PC-9 (cell line): ENCODE results near the gene MMP12. TPM values are rescaled to one million over a fixed set of nuclear protein-coding genes. Genes with fewer than 3 reads are reported as not detected.

ENCODE experiments used
- BruUV-seq: library from RNA; stranded (reverse); fragments of 400-500 nt; replicated peaks from 2 replicates; lab custom pipeline; 2021; lab: Mats Ljungman, UMichigan
- CTCF ChIA-PET: fragments of 300-600 bp; sonication (Branson Sonifier 250); formaldehyde crosslinking; loops from one replicate; lab custom pipeline; 2022; ENCODE audit warnings: antibody characterized with exemption; lab: Charles Lee
- POLR2A ChIA-PET: fragments of 300-600 bp; sonication (Branson Sonifier 250); formaldehyde crosslinking; loops from one replicate; lab custom pipeline; 2022; ENCODE audit warnings: antibody characterized with exemption; ENCODE audit not compliant: unreplicated experiment; lab: Charles Lee
- DNase-seq, 2 experiments: peaks; one replicate each; pipeline versions ENCODE4 v3.0.0 to v3.0.0-alpha.2; 2015 to 2022; ENCODE audit warnings: mixed read lengths in 1 of 2
- H2AFZ ChIP-seq: fragments of 200-600 bp; sonication (generic); 2 replicates; pipeline ENCODE4 v1.8.1; 2017; ENCODE audit warnings: antibody characterized with exemption
- H3F3A ChIP-seq: fragments of 200-600 bp; sonication (generic); 2 replicates; pipeline ENCODE4 v1.8.1; 2017; ENCODE audit warnings: antibody characterized with exemption, mild to moderate bottlenecking, low read depth; ENCODE audit not compliant: insufficient read depth
- H3K27ac ChIP-seq: fragments of 200-600 bp; sonication (generic); 2 replicates; pipeline ENCODE4 v1.6.1; 2016; ENCODE audit warnings: mixed run types
- H3K27me3 ChIP-seq: fragments of 200-600 bp; sonication (generic); 2 replicates; pipeline ENCODE4 v1.6.1; 2016; ENCODE audit warnings: low read depth, mixed run types; ENCODE audit not compliant: insufficient read depth
- H3K36me3 ChIP-seq: fragments of 200-600 bp; sonication (generic); 2 replicates; pipeline ENCODE4 v1.6.1; 2016; ENCODE audit warnings: low read depth, mixed run types
- H3K4me1 ChIP-seq: fragments of 200-600 bp; sonication (generic); replicated peaks from 2 replicates; pipeline ENCODE4 v1.6.1; 2016; ENCODE audit warnings: mixed run types; ENCODE audit not compliant: insufficient read depth
- H3K4me2 ChIP-seq: fragments of 200-600 bp; sonication (generic); 2 replicates; pipeline ENCODE4 v1.6.1; 2017; ENCODE audit warnings: mixed run types
- H3K4me3 ChIP-seq: fragments of 200-600 bp; sonication (generic); 2 replicates; pipeline ENCODE4 v1.6.1; 2016; ENCODE audit warnings: mixed run types
- H3K79me2 ChIP-seq: fragments of 200-600 bp; sonication (generic); 2 replicates; pipeline ENCODE4 v1.6.1; 2017; ENCODE audit warnings: low read depth, mixed run types
- H3K9me2 ChIP-seq: fragments of 200-600 bp; sonication (generic); 2 replicates; pipeline ENCODE4 v1.8.1; 2017; ENCODE audit warnings: mild to moderate bottlenecking; ENCODE audit not compliant: insufficient read depth
- H3K9me3 ChIP-seq: fragments of 200-600 bp; sonication (generic); 2 replicates; pipeline ENCODE4 v1.8.1; 2016; ENCODE audit warnings: low read depth; ENCODE audit not compliant: insufficient read depth
- H4K20me1 ChIP-seq: fragments of 200-600 bp; sonication (generic); 2 replicates; pipeline ENCODE4 v1.8.1; 2017; ENCODE audit not compliant: insufficient read depth
- CTCF ChIP-seq: fragments of 200-600 bp; sonication (generic); conservative IDR thresholded peaks from 2 replicates; pipeline ENCODE4 v1.6.1; 2017; ENCODE audit warnings: mixed run types, antibody characterized with exemption, mild to moderate bottlenecking, moderate library complexity
- EZH2 ChIP-seq: fragments of 200-600 bp; sonication (generic); IDR thresholded peaks from 2 replicates; pipeline ENCODE4 v1.8.0; 2017; ENCODE audit warnings: antibody characterized with exemption, low read depth
- intact Hi-C: fragments of 100-400 bp; cut with micrococcal nuclease; formaldehyde crosslinking; loops from one replicate; pipeline ENCODE4 v1.10.0; 2022; ENCODE audit not compliant: unreplicated experiment
- total RNA-seq: library from RNA; stranded (reverse); gene quantifications from 2 replicates; pipeline ENCODE4 v1.2.3, GENCODE V29; 2021

The MMP12 gene
- total RNA-seq, 1 experiment from 2014 or later = not detected

- H3K4me1 ChIP-seq = peaks cover 7% of the 10 kb centered on the region
- peaks cover 3% of the 10 kb centered on the region for H3F3A ChIP-seq
- POLR2A ChIA-PET = no interaction called here
- H3K9me3 ChIP-seq = no peaks in the 10 kb centered on the region; the same call in 1 of the 2 replicates
- intact Hi-C loops = no loop called here
- H2AFZ ChIP-seq = no peak overlapping the region
- H3K27ac ChIP-seq = no peak overlapping the region
- H3K4me2 ChIP-seq = no peak overlapping the region
- no peak for TF ChIP-seq EZH2
- no peak for TF ChIP-seq CTCF
- CTCF ChIA-PET = no interaction called here
- BruUV-seq = no TSS peak
- no peaks in the 10 kb centered on the region for H3K27me3 ChIP-seq
- H3K79me2 ChIP-seq = no peaks in the 10 kb centered on the region
- no peaks in the 10 kb centered on the region for H4K20me1 ChIP-seq
- DNase-seq = no peak
- H3K9me2 ChIP-seq = no peaks in the 10 kb centered on the region
- no peaks in the 10 kb centered on the region for H3K36me3 ChIP-seq
- no peak overlapping the region for H3K4me3 ChIP-seq
Measured at GRCh38 chr11:102830001-102830727, 44.6 kb downstream of the MMP12 start.

- intact Hi-C loops = no loop called here
- ChIA-PET POLR2A (no interaction called here), CTCF (no interaction called here)
- no peaks in the 10 kb centered on the region for H3K27me3 ChIP-seq
- peaks cover under 1% of the 10 kb centered on the region; the same call in 1 of the 2 replicates for H3K4me1 ChIP-seq
- H3K9me3 ChIP-seq = no peaks in the 10 kb centered on the region; the same call in 1 of the 2 replicates
- DNase-seq = no peak
- no peak overlapping the region for H3K4me2 ChIP-seq
- H3K27ac ChIP-seq = no peak overlapping the region
- H3K36me3 ChIP-seq = no peaks in the 10 kb centered on the region
- no peaks in the 10 kb centered on the region; the same call in 1 of the 2 replicates for H3F3A ChIP-seq
- TF ChIP-seq EZH2 (no peak), CTCF (no peak)
- H3K79me2 ChIP-seq = no peaks in the 10 kb centered on the region
- H3K4me3 ChIP-seq = no peak overlapping the region
- no TSS peak for BruUV-seq
- H3K9me2 ChIP-seq = no peaks in the 10 kb centered on the region
- H2AFZ ChIP-seq = no peak overlapping the region
- H4K20me1 ChIP-seq = no peaks in the 10 kb centered on the region
Measured at GRCh38 chr11:102829316-102830000, 45.3 kb downstream of the MMP12 start.

GRCh38 chr11:102824556-102824955, 50.2 kb downstream of the MMP12 start:
- no peaks in the 10 kb centered on the region for H4K20me1 ChIP-seq
- ChIA-PET POLR2A (no interaction called here), CTCF (no interaction called here)
- intact Hi-C loops = no loop called here
- no peaks in the 10 kb centered on the region for H3K4me1 ChIP-seq
- no peak overlapping the region for H3K4me3 ChIP-seq
- H3K36me3 ChIP-seq = no peaks in the 10 kb centered on the region
- no peaks in the 10 kb centered on the region for H3K79me2 ChIP-seq
- no peaks in the 10 kb centered on the region; the same call in 1 of the 2 replicates for H3F3A ChIP-seq
- no peak overlapping the region for H3K27ac ChIP-seq
- TF ChIP-seq CTCF (no peak), EZH2 (no peak)
- H3K9me2 ChIP-seq = no peaks in the 10 kb centered on the region
- H3K27me3 ChIP-seq = no peaks in the 10 kb centered on the region
- DNase-seq = no peak
- no peak overlapping the region for H2AFZ ChIP-seq
- no TSS peak for BruUV-seq
- H3K4me2 ChIP-seq = no peak overlapping the region
- no peaks in the 10 kb centered on the region; the same call in 1 of the 2 replicates for H3K9me3 ChIP-seq
